GM12864 (cell line): Measurements from ENCODE around the gene SERTAD1.

Experiments used
- DNase-seq: peaks from one replicate; pipeline ENCODE4 v3.0.0-alpha.2; 2011; ENCODE audit warnings: low read depth
- H3K4me3 ChIP-seq: 2 replicates; pipeline ENCODE4 v1.5.1; 2011; ENCODE audit warnings: mild to moderate bottlenecking, low read depth, low read length, control low read depth
- CTCF ChIP-seq: IDR thresholded peaks from 2 replicates; pipeline ENCODE4 v1.5.1; 2011; ENCODE audit warnings: low read depth, mild to moderate bottlenecking, moderate library complexity, low read length, control low read depth, inconsistent platforms; ENCODE audit errors: missing control alignments

Gene SERTAD1

GRCh38 chr19:40416918-40417642, 8.7 kb downstream of the SERTAD1 start:
- no peak for TF ChIP-seq CTCF
- no peak overlapping the region for H3K4me3 ChIP-seq
- peak; percentile 55 for DNase-seq

- TF ChIP-seq CTCF, result no peak
- H3K4me3 ChIP-seq, result no peak overlapping the region
- no peak for DNase-seq
Measured at GRCh38 chr19:40415768-40416167, 10.0 kb downstream of the SERTAD1 start.

GRCh38 chr19:40414542-40415535, 11.0 kb downstream of the SERTAD1 start:
- no peak for TF ChIP-seq CTCF

GRCh38 chr19:40413291-40413845, 12.4 kb downstream of the SERTAD1 start, which contains the start of gene PRX:
Gene PRX, minus strand, starts transcription at chr19:40413378. Its CDS starts 5,446 bp downstream, at chr19:40407932.
- DNase-seq, result no peak
- H3K4me3 ChIP-seq, result no peak within 1 kb of the TSS
- no peak for TF ChIP-seq CTCF

More at GRCh38 chr19:40414542-40415535, 11.0 kb downstream of the SERTAD1 start:
- H3K4me3 ChIP-seq, result no peak overlapping the region
- DNase-seq, result no peak

- TF ChIP-seq CTCF, result no peak
- H3K4me3 ChIP-seq, result no peak overlapping the region
- DNase-seq, result no peak
Measured at GRCh38 chr19:40412866-40413265, 12.9 kb downstream of the SERTAD1 start.

- H3K4me3 ChIP-seq, result no peak overlapping the region
- no peak for TF ChIP-seq CTCF
- DNase-seq, result no peak
Measured at GRCh38 chr19:40411958-40412499, 13.8 kb downstream of the SERTAD1 start.
